ENCODE data around the gene GOLPH3L. TPM values are rescaled to one million over a fixed set of nuclear protein-coding genes. Genes with fewer than 3 reads are reported as not detected.

GOLPH3L gene
- total RNA-seq = 22.1 and 29.9 TPM in 2 replicates

GRCh38 chr1:150696995-150697927 is at the start of gene GOLPH3L:
Gene GOLPH3L (minus strand): TSS chr1:150697154. CDS start chr1:150694838, 2,316 bp downstream.

GRCh38 chr1:150720703-150721102 is 23.7 kb upstream of the GOLPH3L start, which contains the start of gene HORMAD1:
Gene HORMAD1 (minus strand): TSS chr1:150720895. CDS start chr1:150719505, 1,390 bp downstream.

GRCh38 chr1:150629115-150629928 is 67.6 kb downstream of the GOLPH3L start, which contains the start of gene ENSA:
Gene ENSA (minus strand): TSS chr1:150629612. CDS start chr1:150629470, 142 bp downstream.

Small RNAs within 50 kb of the gene (small RNA-seq; reads per million reads assigned to genes)
- not detected for gene RF00015
- gene RF00561 = not detected
- gene RNU6-1042P = not detected

Other genes starting within 250 kb of the GOLPH3L start
- 13.9 and 14.2 TPM in 2 replicates for gene TARS2, start 209.7 kb downstream of the GOLPH3L start, total RNA-seq
- 23.8 and 29.9 TPM in 2 replicates for gene ECM1, start 189.0 kb downstream of the GOLPH3L start, total RNA-seq
- gene FALEC, start 181.4 kb downstream of the GOLPH3L start, total RNA-seq = not detected in 2 replicates
- 7.0 and 8.5 TPM in 2 replicates for gene ADAMTSL4, start 147.7 kb downstream of the GOLPH3L start, total RNA-seq
- 183 and 398 TPM in 2 replicates for gene MCL1, start 117.5 kb downstream of the GOLPH3L start, total RNA-seq
- gene ENSA, start 67.5 kb downstream of the GOLPH3L start, total RNA-seq = 69.8 and 71.3 TPM in 2 replicates
- 0.13 and 0.65 TPM in 2 replicates for gene HORMAD1, start 23.7 kb upstream of the GOLPH3L start, total RNA-seq
- 12.0 and 18.5 TPM in 2 replicates for gene CTSS, start 68.6 kb upstream of the GOLPH3L start, total RNA-seq
- gene CTSK, start 111.1 kb upstream of the GOLPH3L start, total RNA-seq = 73.8 and 100 TPM in 2 replicates
- 59.9 and 68.3 TPM in 2 replicates for gene ARNT, start 179.4 kb upstream of the GOLPH3L start, total RNA-seq
- gene CTXND2, start 190.0 kb upstream of the GOLPH3L start, total RNA-seq = not detected in 2 replicates
- gene SETDB1, start 229.2 kb upstream of the GOLPH3L start, total RNA-seq = 41.2 and 44.1 TPM in 2 replicates